ENCODE measurements around the gene SMURF1. TPM values are rescaled to one million over a fixed set of nuclear protein-coding genes. Genes with fewer than 3 reads are reported as not detected.

The SMURF1 gene
- total and polyA plus RNA-seq, 4 donors, result 2.9 to 16.8 (median 5.9) TPM

DNA sequence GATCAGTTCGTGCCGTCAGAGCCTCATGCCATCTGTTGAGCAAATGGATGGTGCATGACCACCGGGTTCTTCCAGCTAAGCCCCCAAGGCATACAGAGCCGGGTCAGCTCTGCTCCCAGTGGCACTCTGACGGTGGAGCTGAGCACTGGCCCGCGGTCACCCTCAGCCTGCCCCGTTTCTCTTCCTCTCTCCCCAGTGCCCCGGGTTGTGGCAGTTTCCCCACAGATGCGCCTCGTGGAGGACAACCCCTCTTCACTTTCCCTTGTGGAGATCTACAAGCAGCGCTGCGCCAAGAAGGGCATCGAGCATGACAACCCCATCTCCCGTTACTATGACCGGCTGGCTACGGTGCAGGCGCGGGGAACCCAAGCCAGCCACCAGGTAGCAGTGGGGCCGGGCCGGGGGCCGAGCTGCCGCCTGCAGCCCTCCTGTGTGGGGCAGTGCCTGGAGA lies 135.7 kb downstream of the SMURF1 start:
- H3K27ac ChIP-seq (ENCODE audit: low read depth in 1 of 2, low read length in 2 of 2), result no peak overlapping the region
- H3K4me1 ChIP-seq (ENCODE audit: control insufficient read depth in 4 of 4, insufficient read depth in 4 of 4, low read length in 3 of 4), result no peaks in the 10 kb centered on the region
- H3K36me3 ChIP-seq (ENCODE audit: control insufficient read depth in 4 of 4, insufficient read depth in 3 of 4, low read depth in 1 of 4, low read length in 3 of 4), result peaks cover 22 to 86% (median 56%) of the 10 kb centered on the region in 4 donors
- no peak overlapping the region for H3K4me3 ChIP-seq (ENCODE audit: low read depth in 1 of 3, low read length in 3 of 3)
- TF ChIP-seq, protein P1, sequence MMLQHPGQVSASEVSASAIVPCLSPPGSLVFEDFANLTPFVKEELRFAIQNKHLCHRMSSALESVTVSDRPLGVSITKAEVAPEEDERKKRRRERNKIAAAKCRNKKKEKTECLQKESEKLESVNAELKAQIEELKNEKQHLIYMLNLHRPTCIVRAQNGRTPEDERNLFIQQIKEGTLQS (IDR thresholded peaks at IDR 0.05), result no peak
- TF ChIP-seq, protein P2, sequence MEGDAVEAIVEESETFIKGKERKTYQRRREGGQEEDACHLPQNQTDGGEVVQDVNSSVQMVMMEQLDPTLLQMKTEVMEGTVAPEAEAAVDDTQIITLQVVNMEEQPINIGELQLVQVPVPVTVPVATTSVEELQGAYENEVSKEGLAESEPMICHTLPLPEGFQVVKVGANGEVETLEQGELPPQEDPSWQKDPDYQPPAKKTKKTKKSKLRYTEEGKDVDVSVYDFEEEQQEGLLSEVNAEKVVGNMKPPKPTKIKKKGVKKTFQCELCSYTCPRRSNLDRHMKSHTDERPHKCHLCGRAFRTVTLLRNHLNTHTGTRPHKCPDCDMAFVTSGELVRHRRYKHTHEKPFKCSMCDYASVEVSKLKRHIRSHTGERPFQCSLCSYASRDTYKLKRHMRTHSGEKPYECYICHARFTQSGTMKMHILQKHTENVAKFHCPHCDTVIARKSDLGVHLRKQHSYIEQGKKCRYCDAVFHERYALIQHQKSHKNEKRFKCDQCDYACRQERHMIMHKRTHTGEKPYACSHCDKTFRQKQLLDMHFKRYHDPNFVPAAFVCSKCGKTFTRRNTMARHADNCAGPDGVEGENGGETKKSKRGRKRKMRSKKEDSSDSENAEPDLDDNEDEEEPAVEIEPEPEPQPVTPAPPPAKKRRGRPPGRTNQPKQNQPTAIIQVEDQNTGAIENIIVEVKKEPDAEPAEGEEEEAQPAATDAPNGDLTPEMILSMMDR (IDR thresholded peaks at IDR 0.05; ENCODE audit: low read depth, low read length, missing input control), result no peak
- TF ChIP-seq GABPA (IDR thresholded peaks at IDR 0.05 in 1 of 2, conservative IDR thresholded peaks at IDR 0.05 in 1 of 2), result no peak
- no peak for TF ChIP-seq JUND (IDR thresholded peaks at IDR 0.05)
- TF ChIP-seq HNF4G (IDR thresholded peaks at IDR 0.05), result no peak
- TF ChIP-seq FOXA1 (IDR thresholded peaks at IDR 0.05), result no peak
- no peak for TF ChIP-seq NR2F2 (IDR thresholded peaks at IDR 0.05)
- no peak for TF ChIP-seq RXRA (IDR thresholded peaks at IDR 0.05)
- no peak for TF ChIP-seq SP1 (IDR thresholded peaks at IDR 0.05)
- TF ChIP-seq, protein P3, sequence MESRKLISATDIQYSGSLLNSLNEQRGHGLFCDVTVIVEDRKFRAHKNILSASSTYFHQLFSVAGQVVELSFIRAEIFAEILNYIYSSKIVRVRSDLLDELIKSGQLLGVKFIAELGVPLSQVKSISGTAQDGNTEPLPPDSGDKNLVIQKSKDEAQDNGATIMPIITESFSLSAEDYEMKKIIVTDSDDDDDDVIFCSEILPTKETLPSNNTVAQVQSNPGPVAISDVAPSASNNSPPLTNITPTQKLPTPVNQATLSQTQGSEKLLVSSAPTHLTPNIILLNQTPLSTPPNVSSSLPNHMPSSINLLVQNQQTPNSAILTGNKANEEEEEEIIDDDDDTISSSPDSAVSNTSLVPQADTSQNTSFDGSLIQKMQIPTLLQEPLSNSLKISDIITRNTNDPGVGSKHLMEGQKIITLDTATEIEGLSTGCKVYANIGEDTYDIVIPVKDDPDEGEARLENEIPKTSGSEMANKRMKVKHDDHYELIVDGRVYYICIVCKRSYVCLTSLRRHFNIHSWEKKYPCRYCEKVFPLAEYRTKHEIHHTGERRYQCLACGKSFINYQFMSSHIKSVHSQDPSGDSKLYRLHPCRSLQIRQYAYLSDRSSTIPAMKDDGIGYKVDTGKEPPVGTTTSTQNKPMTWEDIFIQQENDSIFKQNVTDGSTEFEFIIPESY (IDR thresholded peaks at IDR 0.05), result no peak
- no peak for TF ChIP-seq FOXA2 (IDR thresholded peaks at IDR 0.05)
- no peak for TF ChIP-seq HNF4A (conservative IDR thresholded peaks at IDR 0.05)
- DNase-seq (ENCODE audit: low spot score), result no peak
- no peaks in the 10 kb centered on the region for H3K9me3 ChIP-seq (ENCODE audit: control insufficient read depth in 4 of 4, low read length in 3 of 4)
- 97% methylated on average over 23 of the region's 23 CpGs for WGBS
- no peak overlapping the region for H3K9ac ChIP-seq (ENCODE audit: low read depth in 1 of 2, low read length in 2 of 2)
- no peaks in the 10 kb centered on the region for H3K27me3 ChIP-seq (ENCODE audit: control insufficient read depth in 4 of 4, insufficient read depth in 4 of 4, low read length in 3 of 4)

DNA sequence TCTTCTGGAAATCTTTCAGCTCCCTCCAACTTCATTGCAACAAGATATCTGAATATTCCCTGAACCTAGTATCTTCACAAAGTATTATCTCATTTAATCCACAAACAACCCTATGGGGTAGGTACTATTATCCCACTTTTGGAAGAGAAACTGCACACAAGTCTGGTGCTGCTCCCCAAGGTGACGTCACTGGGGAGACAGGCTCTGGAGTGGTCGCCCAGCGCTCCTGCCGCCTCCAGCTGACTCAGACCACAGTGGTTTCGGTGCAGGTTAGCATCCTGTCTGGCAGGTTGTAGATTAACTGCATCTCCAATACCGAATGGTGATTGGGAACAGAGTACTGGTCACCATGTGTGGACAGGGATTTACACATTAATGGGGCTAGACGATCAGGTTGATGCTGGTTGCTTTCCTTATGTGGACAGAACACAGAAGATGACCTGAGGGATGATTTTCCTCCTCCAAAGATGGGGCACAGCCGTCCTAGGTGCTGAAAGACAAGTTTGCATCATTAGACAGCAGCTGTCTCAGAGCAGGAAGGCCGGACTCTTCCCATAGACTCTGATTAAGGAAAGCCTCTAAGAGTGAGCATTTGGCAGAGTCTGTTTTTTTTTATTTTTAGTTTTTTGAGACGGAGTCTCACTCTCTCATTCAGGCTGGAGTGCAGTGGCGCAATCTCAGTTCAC lies 137.0 kb downstream of the SMURF1 start:
- H3K4me3 ChIP-seq (ENCODE audit: low read depth in 1 of 3, low read length in 3 of 3), result no peak overlapping the region
- no peak for DNase-seq (ENCODE audit: low spot score)
- H3K27me3 ChIP-seq (ENCODE audit: control insufficient read depth in 4 of 4, insufficient read depth in 4 of 4, low read length in 3 of 4), result no peaks in the 10 kb centered on the region
- no peaks in the 10 kb centered on the region for H3K4me1 ChIP-seq (ENCODE audit: control insufficient read depth in 4 of 4, insufficient read depth in 4 of 4, low read length in 3 of 4)
- no peaks in the 10 kb centered on the region for H3K9me3 ChIP-seq (ENCODE audit: control insufficient read depth in 4 of 4, low read length in 3 of 4)
- no peak for TF ChIP-seq TAF1 (conservative IDR thresholded peaks at IDR 0.05)
- no peak for TF ChIP-seq HNF4G (IDR thresholded peaks at IDR 0.05)
- TF ChIP-seq, protein P4, sequence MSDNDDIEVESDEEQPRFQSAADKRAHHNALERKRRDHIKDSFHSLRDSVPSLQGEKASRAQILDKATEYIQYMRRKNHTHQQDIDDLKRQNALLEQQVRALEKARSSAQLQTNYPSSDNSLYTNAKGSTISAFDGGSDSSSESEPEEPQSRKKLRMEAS (IDR thresholded peaks at IDR 0.05), result no peak
- TF ChIP-seq EGR1 (IDR thresholded peaks at IDR 0.05; ENCODE audit: low read depth in 2 of 2), result no peak
- no peak for TF ChIP-seq RXRA (IDR thresholded peaks at IDR 0.05)
- TF ChIP-seq GABPA (IDR thresholded peaks at IDR 0.05 in 1 of 2, conservative IDR thresholded peaks at IDR 0.05 in 1 of 2), result no peak
- H3K9ac ChIP-seq (ENCODE audit: low read depth in 1 of 2, low read length in 2 of 2), result no peak overlapping the region
- H3K36me3 ChIP-seq (ENCODE audit: control insufficient read depth in 4 of 4, insufficient read depth in 3 of 4, low read depth in 1 of 4, low read length in 3 of 4), result peaks cover 22 to 84% (median 50%) of the 10 kb centered on the region in 4 donors
- no peak overlapping the region for H3K27ac ChIP-seq (ENCODE audit: low read depth in 1 of 2, low read length in 2 of 2)
- WGBS, result 97% methylated on average over 11 of the region's 11 CpGs
